SK-N-SH (cell line): Measurements from ENCODE around the gene PLA2G3. TPM values are rescaled to one million over a fixed set of nuclear protein-coding genes. Genes with fewer than 3 reads are reported as not detected.

ENCODE experiments used
- CTCF ChIA-PET: fragments of 300-600, 350-600 bp; formaldehyde crosslinking; extraction: SDS; loops from one replicate; lab custom pipeline; 2021; lab: Yijun Ruan, JAX
- POLR2A ChIA-PET: fragments of 350-600 bp; sonication (Branson Sonifier 250); formaldehyde crosslinking; extraction: SDS; loops from one replicate; lab custom pipeline; 2020; ENCODE audit warnings: antibody characterized with exemption, inconsistent platforms; lab: Yijun Ruan, JAX
- DNase-seq: peaks from one replicate; pipeline ENCODE4 v3.0.0; 2012
- H2AFZ ChIP-seq: fragments of 200-600 bp; sonication (generic); 2 replicates; pipeline ENCODE4 v1.8.1; 2016; ENCODE audit warnings: antibody characterized with exemption, mild to moderate bottlenecking, low read depth
- H3F3A ChIP-seq: fragments of 200-600 bp; sonication (generic); replicated peaks from 2 replicates; pipeline ENCODE3; 2016; ENCODE audit warnings: antibody characterized with exemption, mild to moderate bottlenecking; ENCODE audit not compliant: insufficient read depth
- H3K27ac ChIP-seq, 2 experiments: fragments of 200-500 bp in 1 of 2; fragments of 200-600 bp in 1 of 2; sonication (Bioruptor generic) in 1 of 2; sonication (generic), shearing (Covaris generic) in 1 of 2; 2 replicates each; pipeline versions ENCODE4 v1.5.1 to v1.6.1; 2014 to 2016; ENCODE audit warnings: low read depth in 2 of 2, inconsistent platforms in 1 of 2, low read length in 1 of 2, mild to moderate bottlenecking in 1 of 2, mixed read lengths in 1 of 2
- H3K27me3 ChIP-seq: fragments of 200-600 bp; sonication (generic), shearing (Covaris generic); 2 replicates; pipeline ENCODE4 v1.6.1; 2016; ENCODE audit warnings: mixed run types; ENCODE audit not compliant: insufficient read depth
- H3K36me3 ChIP-seq, 2 experiments: fragments of 200-500 bp in 1 of 2; fragments of 200-600 bp in 1 of 2; sonication (Bioruptor generic) in 1 of 2; sonication (generic) in 1 of 2; replicated peaks in 1 of 2; 2 replicates each; pipeline versions ENCODE3 to v1.5.1; 2014 to 2016; ENCODE audit warnings: low read length in 1 of 2, mild to moderate bottlenecking in 1 of 2; ENCODE audit not compliant: insufficient read depth in 2 of 2, control insufficient read depth in 1 of 2
- H3K4me1 ChIP-seq, 2 experiments: fragments of 200-500 bp in 1 of 2; fragments of 200-600 bp in 1 of 2; sonication (Bioruptor generic) in 1 of 2; sonication (generic), shearing (Covaris generic) in 1 of 2; 2 replicates each; pipeline versions ENCODE4 v1.5.1 to v1.6.1; 2014 to 2016; ENCODE audit warnings: low read depth in 1 of 2, low read length in 1 of 2, mixed run types in 1 of 2; ENCODE audit not compliant: insufficient read depth in 2 of 2, control insufficient read depth in 1 of 2
- H3K4me2 ChIP-seq: fragments of 200-600 bp; sonication (generic), shearing (Covaris generic); 2 replicates; pipeline ENCODE4 v1.6.1; 2017; ENCODE audit warnings: mixed run types
- H3K4me3 ChIP-seq, 2 experiments: fragments of 200-500 bp in 1 of 2; fragments of 200-600 bp in 1 of 2; sonication (Bioruptor generic) in 1 of 2; sonication (generic), shearing (Covaris generic) in 1 of 2; 2 replicates each; pipeline versions ENCODE4 v1.5.1 to v1.8.1; 2014 to 2016; ENCODE audit warnings: low read depth in 2 of 2, inconsistent platforms in 1 of 2, low read length in 1 of 2, mild to moderate bottlenecking in 1 of 2, mixed read lengths in 1 of 2, moderate library complexity in 1 of 2
- H3K79me2 ChIP-seq: fragments of 200-600 bp; sonication (generic); 2 replicates; pipeline ENCODE4 v1.8.1; 2017; ENCODE audit warnings: mild to moderate bottlenecking; ENCODE audit not compliant: insufficient read depth
- H3K9ac ChIP-seq: fragments of 200-600 bp; sonication (generic); 2 replicates; pipeline ENCODE4 v1.6.1; 2017; ENCODE audit warnings: mixed run types
- H3K9me2 ChIP-seq: fragments of 200-600 bp; sonication (generic); 2 replicates; pipeline ENCODE4 v1.6.1; 2017; ENCODE audit warnings: mixed run types
- H3K9me3 ChIP-seq: fragments of 200-600 bp; sonication (generic); 2 replicates; pipeline ENCODE4 v1.6.1; 2017; ENCODE audit warnings: mixed run types, mild to moderate bottlenecking, moderate library complexity
- H4K20me1 ChIP-seq: fragments of 200-600 bp; sonication (generic); 2 replicates; pipeline ENCODE4 v1.6.1; 2017; ENCODE audit warnings: mild to moderate bottlenecking, mixed run types; ENCODE audit not compliant: insufficient read depth
- CHD2 ChIP-seq: fragments of 150-350 bp; IDR thresholded peaks from 2 replicates; pipeline ENCODE4 v1.6.1; 2018; ENCODE audit warnings: low read length; ENCODE audit not compliant: partially characterized antibody
- ELF1 ChIP-seq: IDR thresholded peaks from 2 replicates; pipeline ENCODE4 v1.4.0; 2012
- EP300 ChIP-seq, 2 experiments: IDR thresholded peaks; 2 replicates each; pipeline versions ENCODE4 v1.4.0 to v1.6.1; 2012; ENCODE audit warnings: borderline replicate concordance in 1 of 2, low read depth in 1 of 2, low read length in 1 of 2
- FOXJ3 ChIP-seq: sonication (generic); formaldehyde crosslinking; IDR thresholded peaks from 2 replicates; pipeline ENCODE4 v1.5.1; 2020; ENCODE audit warnings: mild to moderate bottlenecking, missing genetic modification reagents
- GABPA ChIP-seq: IDR thresholded peaks from 2 replicates; pipeline ENCODE4 v1.4.0; 2012; ENCODE audit warnings: low read depth, mild to moderate bottlenecking
- GATA2 ChIP-seq: sonication (generic); formaldehyde crosslinking; IDR thresholded peaks from 2 replicates; pipeline ENCODE4 v1.5.0; 2020; ENCODE audit warnings: mild to moderate bottlenecking, missing genetic modification reagents
- MEF2A ChIP-seq: IDR thresholded peaks from 2 replicates; pipeline ENCODE4 v1.4.0; 2012; ENCODE audit warnings: low read depth, borderline replicate concordance
- NFIC ChIP-seq: IDR thresholded peaks from 2 replicates; pipeline ENCODE4 v1.4.0; 2012; ENCODE audit warnings: borderline replicate concordance
- NRF1 ChIP-seq: IDR thresholded peaks from 2 replicates; pipeline ENCODE4 v1.6.1; 2012; ENCODE audit warnings: low read depth, mild to moderate bottlenecking, low read length
- POLR2AphosphoS5 ChIP-seq: IDR thresholded peaks from 2 replicates; pipeline ENCODE4 v1.6.1; 2012; ENCODE audit warnings: low read depth, low read length
- RCOR1 ChIP-seq: fragments of 150-350 bp; IDR thresholded peaks from 2 replicates; pipeline ENCODE4 v1.6.1; 2017; ENCODE audit warnings: antibody characterized with exemption, low read length
- RXRA ChIP-seq: IDR thresholded peaks from 2 replicates; pipeline ENCODE4 v1.4.0; 2012; ENCODE audit warnings: low read depth, mild to moderate bottlenecking, borderline replicate concordance
- SIN3A ChIP-seq: IDR thresholded peaks from 2 replicates; pipeline ENCODE4 v1.6.1; 2012; ENCODE audit warnings: low read depth, mild to moderate bottlenecking, low read length, moderate library complexity, borderline replicate concordance
- TAF1 ChIP-seq: IDR thresholded peaks from 2 replicates; pipeline ENCODE4 v1.6.1; 2012; ENCODE audit warnings: low read depth, mild to moderate bottlenecking, low read length, moderate library complexity, borderline replicate concordance
- TCF12 ChIP-seq: IDR thresholded peaks from 2 replicates; pipeline ENCODE4 v1.4.0; 2012
- WGBS: methylation state at CpG from one replicate; pipeline ENCODE4 v1.1.6; 2017; ENCODE audit warnings: low lambda C conversion rate; 5-methylcytosine and 5-hydroxymethylcytosine counted together
- polyA plus RNA-seq, 3 experiments: library from polyadenylated mRNA; depleted of rRNA; stranded (reverse); fragments of >200 nt; gene quantifications; 2 replicates each; pipeline ENCODE4 v1.2.3, GENCODE V29; 2012
- TF ChIP-seq, protein P1 (sequence below): IDR thresholded peaks from 2 replicates; pipeline ENCODE4 v1.4.0; 2012; ENCODE audit warnings: low read depth
- TF ChIP-seq, protein P2 (sequence below): fragments of 150-350 bp; IDR thresholded peaks from 2 replicates; pipeline ENCODE4 v1.6.1; 2017; ENCODE audit warnings: antibody characterized with exemption, low read length, low read depth, borderline replicate concordance
- TF ChIP-seq, protein P3 (sequence below): fragments of 150-350 bp; IDR thresholded peaks from 2 replicates; pipeline ENCODE4 v1.6.1; 2016; ENCODE audit warnings: mild to moderate bottlenecking, low read depth, low read length
- TF ChIP-seq, protein P4 (sequence below): IDR thresholded peaks from 2 replicates; pipeline ENCODE4 v1.4.0; 2012; ENCODE audit warnings: low read depth, borderline replicate concordance

The PLA2G3 gene
- polyA plus RNA-seq, 1 of the 3 experiments (the other 2 are of a cell fraction), result not detected

DNA sequence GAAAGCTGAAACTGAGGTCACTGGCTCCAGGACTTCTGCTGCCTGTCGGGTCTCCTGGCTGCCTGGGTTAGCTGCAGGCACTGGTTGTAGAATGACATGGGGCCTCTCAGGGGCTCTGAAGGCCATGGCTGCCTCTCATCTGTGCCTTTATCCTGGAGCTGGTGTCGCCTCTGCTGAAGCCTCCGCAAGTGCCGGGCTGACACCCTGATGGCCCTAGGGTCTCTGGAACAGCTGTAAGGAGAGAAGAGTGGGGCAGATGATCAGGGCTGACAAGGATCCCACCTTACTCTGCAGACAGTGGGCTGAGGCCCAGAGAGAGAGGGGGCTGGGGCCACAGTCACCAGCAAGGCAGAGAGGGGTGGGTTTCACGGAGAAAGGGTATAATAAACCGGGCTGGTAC, 4.6 kb downstream of the PLA2G3 start:
- Histone ChIP-seq H3K4me3 (no peak overlapping the region), H4K20me1 (no peaks in the 10 kb centered on the region), H2AFZ (no peak overlapping the region), H3K27me3 (peaks cover 4% of the 10 kb centered on the region; the same call in 1 of the 2 replicates), H3K27ac (no peak overlapping the region), H3F3A (peaks cover 1% of the 10 kb centered on the region), H3K4me2 (no peak overlapping the region), H3K9me2 (no peaks in the 10 kb centered on the region), H3K9me3 (no peaks in the 10 kb centered on the region), H3K4me1 (peaks cover 0 to 1% of the 10 kb centered on the region in 2 experiments; a peak in 2 of 4 replicates), H3K79me2 (no peaks in the 10 kb centered on the region), H3K9ac (no peak overlapping the region), H3K36me3 (no peaks in the 10 kb centered on the region)
- WGBS, result 84% methylated on average over 4 of the region's 6 CpGs
- ChIA-PET CTCF (interaction anchor here (0.6 to 3.3 kb wide), 6 partner anchors 9 to 96 kb away, joined by 3 to 14 read pairs (median 8); partner anchors contain the start of gene SELENOM), POLR2A (interaction anchor here (0.6 to 1.7 kb wide), 3 partner anchors 8 to 51 kb away, joined by 3 to 5 read pairs (median 3); no protein-coding TSS in a partner anchor)
- no peak for TF ChIP-seq SIN3A
- TF ChIP-seq CHD2, result no peak
- TF ChIP-seq RCOR1, result no peak
- TF ChIP-seq, protein P1, sequence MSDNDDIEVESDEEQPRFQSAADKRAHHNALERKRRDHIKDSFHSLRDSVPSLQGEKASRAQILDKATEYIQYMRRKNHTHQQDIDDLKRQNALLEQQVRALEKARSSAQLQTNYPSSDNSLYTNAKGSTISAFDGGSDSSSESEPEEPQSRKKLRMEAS, result no peak
- TF ChIP-seq RXRA, result no peak
- TF ChIP-seq, protein P2, sequence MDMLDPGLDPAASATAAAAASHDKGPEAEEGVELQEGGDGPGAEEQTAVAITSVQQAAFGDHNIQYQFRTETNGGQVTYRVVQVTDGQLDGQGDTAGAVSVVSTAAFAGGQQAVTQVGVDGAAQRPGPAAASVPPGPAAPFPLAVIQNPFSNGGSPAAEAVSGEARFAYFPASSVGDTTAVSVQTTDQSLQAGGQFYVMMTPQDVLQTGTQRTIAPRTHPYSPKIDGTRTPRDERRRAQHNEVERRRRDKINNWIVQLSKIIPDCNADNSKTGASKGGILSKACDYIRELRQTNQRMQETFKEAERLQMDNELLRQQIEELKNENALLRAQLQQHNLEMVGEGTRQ, result no peak
- no peak for TF ChIP-seq EP300 (IDR thresholded peaks at IDR 0.05; ENCODE audit: borderline replicate concordance in 1 of 2, low read depth in 1 of 2, low read length in 1 of 2)
- no peak for TF ChIP-seq POLR2AphosphoS5
- no peak for TF ChIP-seq TAF1
- no peak for TF ChIP-seq GABPA
- no peak for TF ChIP-seq NRF1
- TF ChIP-seq TCF12, result no peak
- no peak for TF ChIP-seq NFIC
- TF ChIP-seq, protein P3, sequence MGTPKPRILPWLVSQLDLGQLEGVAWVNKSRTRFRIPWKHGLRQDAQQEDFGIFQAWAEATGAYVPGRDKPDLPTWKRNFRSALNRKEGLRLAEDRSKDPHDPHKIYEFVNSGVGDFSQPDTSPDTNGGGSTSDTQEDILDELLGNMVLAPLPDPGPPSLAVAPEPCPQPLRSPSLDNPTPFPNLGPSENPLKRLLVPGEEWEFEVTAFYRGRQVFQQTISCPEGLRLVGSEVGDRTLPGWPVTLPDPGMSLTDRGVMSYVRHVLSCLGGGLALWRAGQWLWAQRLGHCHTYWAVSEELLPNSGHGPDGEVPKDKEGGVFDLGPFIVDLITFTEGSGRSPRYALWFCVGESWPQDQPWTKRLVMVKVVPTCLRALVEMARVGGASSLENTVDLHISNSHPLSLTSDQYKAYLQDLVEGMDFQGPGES, result no peak
- TF ChIP-seq MEF2A, result no peak
- no peak for TF ChIP-seq GATA2 (CRISPR knock-in tag)
- no peak for TF ChIP-seq FOXJ3
- TF ChIP-seq, protein P4, sequence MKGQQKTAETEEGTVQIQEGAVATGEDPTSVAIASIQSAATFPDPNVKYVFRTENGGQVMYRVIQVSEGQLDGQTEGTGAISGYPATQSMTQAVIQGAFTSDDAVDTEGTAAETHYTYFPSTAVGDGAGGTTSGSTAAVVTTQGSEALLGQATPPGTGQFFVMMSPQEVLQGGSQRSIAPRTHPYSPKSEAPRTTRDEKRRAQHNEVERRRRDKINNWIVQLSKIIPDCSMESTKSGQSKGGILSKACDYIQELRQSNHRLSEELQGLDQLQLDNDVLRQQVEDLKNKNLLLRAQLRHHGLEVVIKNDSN, result no peak
- TF ChIP-seq ELF1, result no peak
- peak; percentile 10 for DNase-seq
